GM19240 (cell line): ENCODE measurements around the gene NR2E1.

Experiments
- DNase-seq: peaks from one replicate; pipeline ENCODE4 v3.0.0; 2011; ENCODE audit warnings: low spot score; ENCODE audit not compliant: insufficient read length

NR2E1 gene

GRCh38 chr6:108171291-108171917, 5.6 kb downstream of the NR2E1 start:
- no peak for DNase-seq

GRCh38 chr6:108171918-108172516, 6.2 kb downstream of the NR2E1 start:
- no peak for DNase-seq

- DNase-seq = no peak
Measured at GRCh38 chr6:108174371-108175175, 8.8 kb downstream of the NR2E1 start.

- no peak for DNase-seq
Measured at GRCh38 chr6:108175176-108175591, 9.4 kb downstream of the NR2E1 start.

GRCh38 chr6:108175592-108176279, 9.9 kb downstream of the NR2E1 start:
- DNase-seq = no peak

- no peak for DNase-seq
Measured at GRCh38 chr6:108176281-108177089, 10.7 kb downstream of the NR2E1 start.

GRCh38 chr6:108179741-108180140, 13.9 kb downstream of the NR2E1 start:
- DNase-seq = no peak

- no peak for DNase-seq
Measured at GRCh38 chr6:108180266-108180665, 14.4 kb downstream of the NR2E1 start.

GRCh38 chr6:108180776-108181175, 15.0 kb downstream of the NR2E1 start:
- DNase-seq = no peak

GRCh38 chr6:108186226-108186625, 20.4 kb downstream of the NR2E1 start:
- DNase-seq = no peak

- DNase-seq = no peak
Measured at GRCh38 chr6:108187519-108187918, 21.7 kb downstream of the NR2E1 start.

GRCh38 chr6:108193131-108193530, 27.3 kb downstream of the NR2E1 start:
- no peak for DNase-seq

GRCh38 chr6:108193835-108194234, 28.0 kb downstream of the NR2E1 start:
- no peak for DNase-seq

- DNase-seq = no peak
Measured at GRCh38 chr6:108194503-108194902, 28.7 kb downstream of the NR2E1 start.

- no peak for DNase-seq
Measured at GRCh38 chr6:108195209-108195608, 29.4 kb downstream of the NR2E1 start.

- no peak for DNase-seq
Measured at GRCh38 chr6:108198761-108199498, 33.1 kb downstream of the NR2E1 start.

GRCh38 chr6:108200186-108200585, 34.4 kb downstream of the NR2E1 start:
- DNase-seq = no peak

GRCh38 chr6:108200631-108201030, 34.8 kb downstream of the NR2E1 start:
- no peak for DNase-seq

- DNase-seq = no peak
Measured at GRCh38 chr6:108203189-108204112, 37.6 kb downstream of the NR2E1 start.
